HG03457 (cell line): Measurements from ENCODE around the gene LAMB1.
"Not testable (repeated sequence)": the region's sequence is repeated elsewhere in the genome, so short reads cannot be mapped to it uniquely, and the experiment has no call there.

Experiments
- ATAC-seq: cut with Tn5 transposase; IDR thresholded peaks from one replicate; pipeline ENCODE4 v1.9.1; 2021; ENCODE audit warnings: moderate number of reproducible peaks; ENCODE audit not compliant: unreplicated experiment

The LAMB1 gene

GRCh38 chr7:107922886-107923285, 80.1 kb downstream of the LAMB1 start:
- ATAC-seq: no peak

- ATAC-seq: not testable (repeated sequence)
Measured at GRCh38 chr7:107921826-107922225, 81.1 kb downstream of the LAMB1 start.

GRCh38 chr7:107920048-107920772, 82.8 kb downstream of the LAMB1 start:
- ATAC-seq: no peak

GRCh38 chr7:107918948-107919347, 84.0 kb downstream of the LAMB1 start:
- ATAC-seq: no peak

GRCh38 chr7:107917763-107918651, 85.0 kb downstream of the LAMB1 start:
- peak; percentile 74 for ATAC-seq

GRCh38 chr7:107915541-107915940, 87.4 kb downstream of the LAMB1 start:
- no peak for ATAC-seq

GRCh38 chr7:107914831-107915230, 88.1 kb downstream of the LAMB1 start:
- ATAC-seq: no peak

- no peak for ATAC-seq
Measured at GRCh38 chr7:107913851-107914250, 89.1 kb downstream of the LAMB1 start.

GRCh38 chr7:107911981-107912380, 91.0 kb downstream of the LAMB1 start:
- ATAC-seq: no peak

GRCh38 chr7:107909445-107909844, 93.5 kb downstream of the LAMB1 start:
- no peak for ATAC-seq

- no peak for ATAC-seq
Measured at GRCh38 chr7:107907790-107908189, 95.2 kb downstream of the LAMB1 start.

GRCh38 chr7:107902381-107902780, 100.6 kb downstream of the LAMB1 start:
- no peak for ATAC-seq

GRCh38 chr7:107900496-107901015, 102.4 kb downstream of the LAMB1 start:
- no peak for ATAC-seq

GRCh38 chr7:107898997-107899594, 103.9 kb downstream of the LAMB1 start:
- ATAC-seq: no peak

GRCh38 chr7:107892367-107892741, 110.6 kb downstream of the LAMB1 start:
- ATAC-seq: not testable (repeated sequence)

- ATAC-seq: peak; percentile 14
Measured at GRCh38 chr7:107891636-107892366, 111.2 kb downstream of the LAMB1 start.

- peak; percentile 98 for ATAC-seq
Measured at GRCh38 chr7:107890962-107891635, 111.9 kb downstream of the LAMB1 start, which contains the start of gene DLD. TSS of gene DLD (plus strand) at chr7:107891183. CDS start at chr7:107891251, 68 bp downstream.

GRCh38 chr7:107890493-107890961, 112.4 kb downstream of the LAMB1 start:
- ATAC-seq: peak; percentile 6

GRCh38 chr7:107889992-107890391, 113.0 kb downstream of the LAMB1 start:
- ATAC-seq: no peak

- not testable (repeated sequence) for ATAC-seq
Measured at GRCh38 chr7:107887827-107888226, 115.1 kb downstream of the LAMB1 start.
